Stimulated activated CD8-positive, alpha-beta memory T cell treated with anti-CD3 and anti-CD28 coated beads, Interleukin-15, amount 100 ng/mL, for 4 hours (primary cell): ENCODE data around the gene COTL1.
"Not testable (repeated sequence)": the region's sequence is repeated elsewhere in the genome, so short reads cannot be mapped to it uniquely, and the experiment has no call there.

Experiments used
- DNase-seq, 2 donors: peaks; one replicate each; pipeline ENCODE4 v3.0.0-alpha.2; 2020; ENCODE audit warnings: low read depth in 2 of 2

The COTL1 gene

DNA sequence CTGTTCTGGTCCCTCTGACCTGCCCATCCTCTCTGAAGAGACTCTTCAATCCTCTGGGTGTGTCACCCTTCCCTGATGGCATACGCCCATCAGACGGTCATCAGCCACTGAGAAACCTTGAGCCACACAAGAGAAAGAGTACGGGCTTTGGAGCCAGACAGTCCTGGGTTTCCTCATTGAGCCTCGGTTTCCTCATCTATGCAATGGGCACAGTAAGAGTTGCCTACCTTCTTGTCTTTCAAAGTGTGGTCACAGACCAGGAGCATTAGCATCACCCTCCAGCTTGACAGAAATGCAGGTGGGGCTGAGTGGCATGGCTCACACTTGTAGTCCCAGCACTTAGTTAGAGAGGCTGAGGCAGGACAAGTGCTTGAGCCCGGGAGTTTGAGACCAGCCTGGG lies 87.3 kb downstream of the COTL1 start:
- DNase-seq: no peak

DNA sequence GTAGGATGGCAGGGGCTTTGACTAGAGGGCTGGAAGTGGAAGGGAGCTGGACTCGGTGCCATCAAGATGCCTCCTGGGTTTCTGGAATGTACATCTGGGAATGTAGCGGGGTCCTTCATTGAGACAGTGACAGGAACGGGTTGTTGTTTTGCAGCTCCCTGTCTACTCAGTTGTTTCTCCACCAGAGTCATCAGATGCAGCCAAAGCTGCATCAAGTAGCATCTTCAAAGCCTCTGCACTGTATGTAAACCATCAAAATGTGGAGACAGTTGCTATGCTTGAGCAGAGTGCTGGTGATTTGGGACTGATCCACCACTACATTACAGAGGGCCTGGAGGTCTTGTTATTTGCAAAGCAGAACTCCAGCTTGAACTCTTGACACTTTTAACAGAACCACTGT lies 88.3 kb downstream of the COTL1 start:
- no peak for DNase-seq

DNA sequence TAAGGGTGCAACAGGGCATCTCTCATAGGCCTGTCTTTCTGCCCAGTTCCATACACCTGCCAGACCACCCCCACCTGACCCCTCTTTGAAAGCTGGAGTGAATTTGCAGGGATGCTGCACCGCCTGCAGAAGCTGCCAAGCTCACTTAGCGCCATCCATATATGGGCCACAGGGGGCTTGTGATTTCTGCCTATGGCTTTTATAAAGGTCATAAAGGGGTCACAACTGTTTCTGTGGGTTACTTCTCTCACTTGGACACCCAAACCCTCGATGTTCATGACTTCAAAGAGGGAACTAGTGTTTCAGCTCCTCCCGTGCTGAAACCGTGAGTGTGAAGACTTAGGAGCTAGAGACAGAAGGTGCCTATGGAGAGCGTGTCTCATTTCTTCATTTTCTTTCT lies 89.6 kb downstream of the COTL1 start:
- DNase-seq: no peak

DNA sequence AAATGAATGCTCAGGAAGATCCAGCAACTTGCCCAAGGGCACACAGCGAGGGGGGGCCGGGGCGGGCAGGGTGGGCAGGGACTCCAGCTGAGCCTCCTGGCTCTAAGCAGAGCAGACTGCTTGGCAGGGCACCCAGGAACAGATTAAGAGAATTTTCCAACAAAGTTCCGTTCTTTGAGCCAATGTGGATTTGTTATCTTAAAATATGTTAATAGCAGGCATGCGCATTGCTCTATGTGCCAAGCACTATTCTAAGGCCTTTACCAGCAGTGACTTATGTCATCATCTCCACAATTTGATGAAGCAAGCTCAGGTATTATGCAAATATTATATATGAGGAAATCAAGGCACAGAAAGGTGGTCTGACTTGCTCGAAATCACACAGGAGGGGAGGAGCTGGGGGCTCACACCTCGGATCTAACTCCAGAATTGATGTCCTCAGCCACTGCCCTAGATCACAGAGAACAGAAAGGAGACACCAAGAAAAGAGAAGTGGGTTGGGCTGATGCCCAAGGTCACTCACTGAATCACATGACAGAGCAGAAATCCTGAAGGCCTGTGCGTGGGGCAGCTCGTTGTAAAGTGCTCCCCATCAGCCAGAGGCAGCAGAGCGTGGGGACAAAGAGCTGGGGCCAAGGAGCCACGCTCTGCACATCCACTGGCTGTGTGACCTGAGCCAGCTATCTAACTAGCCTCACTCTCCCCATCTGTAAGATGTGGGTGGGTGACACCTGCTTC lies 90.2 kb downstream of the COTL1 start:
- DNase-seq: no peak

DNA sequence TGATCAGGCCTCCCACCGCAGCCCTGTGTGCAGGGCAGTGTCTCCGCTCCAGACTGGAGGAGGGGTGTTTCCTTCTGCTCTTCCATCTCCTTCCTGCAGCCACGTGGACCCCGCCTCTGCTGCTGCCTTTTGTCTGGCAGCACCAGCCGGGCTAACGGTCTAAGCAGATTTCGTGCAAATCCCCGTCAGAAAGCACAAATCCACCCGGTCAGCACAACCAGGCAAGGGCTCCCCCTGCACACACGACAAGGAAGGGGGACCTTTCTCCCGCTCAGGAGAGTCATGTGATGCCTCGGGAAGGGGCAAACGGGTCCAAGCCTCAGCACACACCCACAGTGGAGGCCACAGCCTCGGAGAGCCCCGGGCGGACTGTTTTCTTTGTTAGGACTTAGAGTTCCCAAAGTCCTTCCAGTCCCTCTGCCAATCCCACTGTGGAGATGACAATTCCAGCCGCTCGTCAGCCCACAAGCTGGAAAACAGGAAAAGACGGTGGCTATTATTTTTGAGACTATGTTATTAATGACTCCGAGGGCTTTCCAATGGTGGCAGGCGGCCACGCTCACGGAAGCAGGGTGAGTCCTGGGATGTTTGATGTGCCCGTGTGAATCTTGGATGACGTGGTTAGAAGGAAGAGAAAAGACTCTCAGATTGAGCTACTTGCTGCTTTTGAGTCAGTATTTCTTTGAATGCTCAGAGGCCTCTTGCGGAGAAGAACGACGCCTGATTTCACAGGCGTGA lies 90.9 kb downstream of the COTL1 start:
- no peak for DNase-seq

DNA sequence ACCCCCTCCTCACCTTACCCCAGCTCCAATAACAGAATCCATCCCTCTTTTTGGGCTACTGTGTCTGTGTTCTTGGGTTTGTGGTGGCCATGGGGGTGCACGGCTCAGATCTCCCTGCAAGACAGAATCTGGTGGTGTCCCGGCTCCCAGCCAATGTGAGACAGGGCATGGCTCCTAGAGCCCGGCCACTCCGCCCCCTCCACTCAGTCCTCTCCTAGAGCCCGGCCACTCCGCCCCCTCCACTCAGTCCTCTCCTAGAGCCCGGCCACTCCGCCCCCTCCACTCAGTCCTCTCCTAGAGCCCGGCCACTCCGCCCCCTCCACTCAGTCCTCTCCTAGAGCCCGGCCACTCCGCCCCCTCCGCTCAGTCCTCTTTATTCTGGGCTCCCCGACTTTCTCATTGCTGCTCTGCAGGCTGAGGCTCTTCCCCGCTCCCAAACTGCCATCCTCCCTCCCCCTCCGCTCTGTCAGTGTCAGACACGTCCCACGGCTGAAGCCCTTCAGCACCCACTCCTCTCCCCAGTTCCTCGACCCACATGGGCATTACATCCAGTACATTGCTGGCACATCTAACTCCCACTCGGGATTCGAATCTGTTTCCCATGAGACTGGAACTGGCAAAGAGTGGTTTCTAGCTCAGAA lies 92.8 kb downstream of the COTL1 start:
- not testable (repeated sequence) for DNase-seq

GRCh38 chr16:84524346-84524920 lies 93.4 kb downstream of the COTL1 start:
- no peak for DNase-seq

DNA sequence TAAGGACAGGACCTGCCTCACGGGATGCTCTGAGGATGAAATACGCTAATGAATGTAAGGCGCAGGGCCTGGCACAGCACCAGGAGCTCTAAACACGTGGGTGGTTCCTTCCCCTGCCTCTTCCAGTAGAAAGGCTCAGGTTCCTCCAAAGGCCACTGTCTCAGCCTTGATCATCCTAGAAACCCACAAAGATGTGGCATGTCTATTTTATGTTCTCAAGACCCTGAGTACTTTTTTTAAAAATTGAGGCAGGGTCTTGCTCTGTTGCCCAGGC lies 96.4 kb downstream of the COTL1 start:
- DNase-seq: no peak

GRCh38 chr16:84520725-84521496 lies 97.0 kb downstream of the COTL1 start:
- no peak for DNase-seq

DNA sequence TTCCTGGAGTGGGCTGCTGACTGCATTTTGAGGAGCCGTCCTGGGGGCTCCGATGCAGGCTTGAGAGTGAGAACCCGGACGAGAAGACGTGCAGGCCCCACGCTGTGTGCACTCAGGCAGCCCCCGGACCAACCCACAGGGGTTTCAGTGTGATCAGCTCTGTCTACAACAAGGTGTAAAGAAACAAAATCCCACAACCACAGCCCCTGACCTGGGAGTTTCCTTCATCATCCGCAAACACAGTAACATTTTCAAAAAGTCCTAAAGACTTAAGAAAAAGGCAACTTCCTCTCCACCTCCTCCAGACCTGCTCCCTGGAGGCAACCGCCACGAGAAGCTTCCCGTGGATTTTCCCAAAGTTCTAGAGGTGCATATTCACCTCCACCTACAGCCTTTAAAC lies 98.0 kb downstream of the COTL1 start:
- no peak for DNase-seq

GRCh38 chr16:84518804-84519341 lies 99.0 kb downstream of the COTL1 start:
- DNase-seq: peak in 1 of 2 donors; percentile 30

GRCh38 chr16:84518220-84518619 lies 99.7 kb downstream of the COTL1 start:
- not testable (repeated sequence) for DNase-seq

DNA sequence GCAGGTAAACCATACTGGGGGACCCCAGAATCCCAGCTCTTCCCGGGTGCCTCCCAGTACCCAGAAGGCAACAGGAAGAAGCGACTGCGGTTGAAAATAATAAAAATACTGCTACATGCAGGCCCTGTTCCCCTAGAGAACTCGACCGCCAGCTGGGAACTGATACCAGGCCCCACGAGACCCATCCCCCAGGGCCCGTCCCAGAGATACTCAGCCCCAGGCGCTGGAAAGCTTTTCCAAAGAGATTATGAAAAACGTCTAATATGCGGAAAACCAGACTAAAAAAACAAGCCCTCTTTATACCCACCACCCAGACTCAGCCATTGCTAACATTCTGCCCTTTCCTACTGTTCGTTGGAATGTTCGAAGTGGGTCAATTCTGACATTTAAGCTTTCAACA lies 100.5 kb downstream of the COTL1 start:
- DNase-seq: no peak
